ENCODE measurements around the gene S100A14. TPM values are rescaled to one million over a fixed set of nuclear protein-coding genes. Genes with fewer than 3 reads are reported as not detected.

The S100A14 gene
- total and polyA plus RNA-seq, 2 of the 4 experiments (the other 2 are of a cell fraction) = 0.10 TPM; not detected in 1

- Histone ChIP-seq H2BK15ac (ENCODE audit: low read depth, low read length) (no peak overlapping the region), H3K9me1 (ENCODE audit: insufficient read depth, low read length) (no peaks in the 10 kb centered on the region; the same call in 1 of the 2 replicates), H2BK5ac (ENCODE audit: low read depth, low read length, poor library complexity, severe bottlenecking) (no peak overlapping the region), H4K20me1 (ENCODE audit: insufficient read depth, low read length) (no peaks in the 10 kb centered on the region), H3K4ac (ENCODE audit: low read depth, low read length) (no peak overlapping the region), H2BK20ac (ENCODE audit: low read depth, low read length) (no peak overlapping the region), H2BK120ac (ENCODE audit: low read depth, low read length) (no peak overlapping the region), H3K27me3 (ENCODE audit: control insufficient read depth, insufficient read depth, low read length) (no peaks in the 10 kb centered on the region), H3K36me3 (ENCODE audit: control insufficient read depth, insufficient read depth, low read length) (peaks cover 19% of the 10 kb centered on the region), H3K23ac (ENCODE audit: low read depth, low read length) (no peak overlapping the region), H3K56ac (ENCODE audit: extremely low read depth, insufficient read depth, low read length) (no peak overlapping the region), H3K9ac (ENCODE audit: low read depth, low read length) (no peak overlapping the region), H3K18ac (ENCODE audit: low read depth, low read length) (no peak overlapping the region), H4K91ac (ENCODE audit: insufficient read depth, low read depth, low read length) (no peak overlapping the region), H3K27ac (ENCODE audit: insufficient read depth, low read length) (no peak overlapping the region), H3K4me3 (ENCODE audit: insufficient read depth, low read depth, low read length) (no peak overlapping the region), H3K9me3 (ENCODE audit: control insufficient read depth, insufficient read depth, low read length) (no peaks in the 10 kb centered on the region), H2AFZ (replicated peaks; ENCODE audit: low read length, poor library complexity) (no peak overlapping the region), H3K79me1 (ENCODE audit: low read depth in 1 of 2, low read length in 2 of 2) (peaks cover 6 to 30% of the 10 kb centered on the region in 2 experiments), H4K8ac (ENCODE audit: low read depth in 2 of 2, low read length in 2 of 2) (no peak overlapping the region), H3K4me2 (ENCODE audit: low read depth, low read length) (no peak overlapping the region), H2AK9ac (replicated peaks; ENCODE audit: low read depth, low read length, poor library complexity) (no peak overlapping the region), H2AK5ac (ENCODE audit: low read depth, low read length) (no peak overlapping the region), H3K4me1 (ENCODE audit: control insufficient read depth, insufficient read depth, low read length) (peaks cover 8% of the 10 kb centered on the region), H4K5ac (ENCODE audit: low read depth, low read length) (no peak overlapping the region), H3K14ac (replicated peaks; ENCODE audit: low read depth, low read length) (no peak overlapping the region)
- ChIA-PET CTCF (no interaction called here), POLR2A (ENCODE audit: unreplicated experiment) (no interaction called here)
- dilution Hi-C loops (cut with HindIII; ENCODE audit: low sequenced_read_pairs, unreplicated experiment) = no loop called here
- BruUV-seq (replicated peaks) = no TSS peak
- no peak for ATAC-seq (ENCODE audit: low read depth)
- in situ Hi-C loops (cut with MboI; ENCODE audit: low sequenced_read_pairs) = no loop called here
- intact Hi-C loops (cut with micrococcal nuclease) = no loop called here
- no peak for TF ChIP-seq BHLHE40 (IDR thresholded peaks at IDR 0.05; ENCODE audit: low read depth, low read length)
- no peak for TF ChIP-seq RFX5 (IDR thresholded peaks at IDR 0.05; ENCODE audit: low read depth, low read length)
- no peak for TF ChIP-seq RCOR1 (IDR thresholded peaks at IDR 0.05; ENCODE audit: insufficient replicate concordance, low read length)
- TF ChIP-seq RAD21 (IDR thresholded peaks at IDR 0.05; ENCODE audit: low read length) = no peak
- TF ChIP-seq POLR2A (IDR thresholded peaks at IDR 0.05; ENCODE audit: low read depth, low read length) = no peak
- no peak for DNase-seq
- no CpG with 5 or more reads among the region's 6 CpGs for WGBS, 2 experiments (ENCODE audit: extremely low coverage in 2 of 2, insufficient read length in 1 of 2)
Observed at GRCh38 chr1:153602749-153603148, 13.4 kb downstream of the S100A14 start.
